Stimulated activated CD4-positive, alpha-beta T cell treated with anti-CD3 and anti-CD28 coated beads, TNF-alpha, amount 100 ng/mL, for 48 hours (primary cell): Measurements from ENCODE around the gene ANKZF1.
"Not testable (repeated sequence)": the region's sequence is repeated elsewhere in the genome, so short reads cannot be mapped to it uniquely, and the experiment has no call there.

Experiments
- DNase-seq, 3 donors: peaks; one replicate each; pipeline ENCODE4 v3.0.0-alpha.2; 2020; ENCODE audit warnings: low read depth in 3 of 3

ANKZF1 gene

DNA sequence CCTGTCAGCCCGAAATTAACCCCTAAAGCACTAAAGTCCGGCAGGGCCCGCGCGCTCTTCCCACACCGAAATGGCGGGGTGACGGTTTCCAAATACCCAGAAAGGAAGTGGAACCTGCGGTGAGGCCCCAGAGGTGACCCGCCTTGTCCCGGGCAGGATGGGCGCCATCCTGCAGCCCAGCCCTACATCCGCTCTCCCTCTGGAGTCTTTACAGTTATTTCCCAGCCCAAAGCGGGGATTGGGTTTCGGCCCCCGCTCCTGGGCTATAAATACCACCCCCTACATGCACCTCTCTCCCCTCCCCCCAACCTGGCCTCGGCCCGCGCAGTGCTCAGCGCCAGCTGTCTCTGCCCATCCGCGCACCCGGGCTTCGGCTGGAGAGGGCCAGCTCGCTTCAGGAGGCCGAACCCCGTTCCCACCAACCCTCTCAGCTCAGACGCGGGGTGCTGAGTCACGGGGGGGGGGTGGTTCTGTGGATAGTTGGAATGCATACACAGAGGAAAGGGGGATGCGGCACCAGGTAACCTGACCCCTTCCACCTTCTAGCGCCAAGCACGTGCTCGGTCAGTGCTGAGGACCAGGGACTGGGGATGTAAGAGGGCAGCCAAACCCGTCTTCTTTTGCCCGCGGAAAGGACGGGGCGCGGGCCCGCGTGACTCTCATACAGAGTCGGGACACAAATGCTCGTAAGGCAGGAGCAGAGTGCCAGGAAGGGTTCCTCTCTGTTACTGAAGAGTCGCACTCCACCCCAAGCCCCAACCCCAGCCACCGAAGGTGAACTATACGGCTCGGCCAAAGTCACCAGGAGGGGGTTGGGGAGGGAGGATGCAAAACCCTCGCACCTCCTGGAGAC lies 23.5 kb downstream of the ANKZF1 start, which contains the start of gene TUBA4B:
TSS of gene TUBA4B (plus strand) at position 344 of the 853 bp plus-strand sequence. CDS start at position 509, 165 bp downstream.
- peak in 1 of 3 donors; percentile 43 for DNase-seq

DNA sequence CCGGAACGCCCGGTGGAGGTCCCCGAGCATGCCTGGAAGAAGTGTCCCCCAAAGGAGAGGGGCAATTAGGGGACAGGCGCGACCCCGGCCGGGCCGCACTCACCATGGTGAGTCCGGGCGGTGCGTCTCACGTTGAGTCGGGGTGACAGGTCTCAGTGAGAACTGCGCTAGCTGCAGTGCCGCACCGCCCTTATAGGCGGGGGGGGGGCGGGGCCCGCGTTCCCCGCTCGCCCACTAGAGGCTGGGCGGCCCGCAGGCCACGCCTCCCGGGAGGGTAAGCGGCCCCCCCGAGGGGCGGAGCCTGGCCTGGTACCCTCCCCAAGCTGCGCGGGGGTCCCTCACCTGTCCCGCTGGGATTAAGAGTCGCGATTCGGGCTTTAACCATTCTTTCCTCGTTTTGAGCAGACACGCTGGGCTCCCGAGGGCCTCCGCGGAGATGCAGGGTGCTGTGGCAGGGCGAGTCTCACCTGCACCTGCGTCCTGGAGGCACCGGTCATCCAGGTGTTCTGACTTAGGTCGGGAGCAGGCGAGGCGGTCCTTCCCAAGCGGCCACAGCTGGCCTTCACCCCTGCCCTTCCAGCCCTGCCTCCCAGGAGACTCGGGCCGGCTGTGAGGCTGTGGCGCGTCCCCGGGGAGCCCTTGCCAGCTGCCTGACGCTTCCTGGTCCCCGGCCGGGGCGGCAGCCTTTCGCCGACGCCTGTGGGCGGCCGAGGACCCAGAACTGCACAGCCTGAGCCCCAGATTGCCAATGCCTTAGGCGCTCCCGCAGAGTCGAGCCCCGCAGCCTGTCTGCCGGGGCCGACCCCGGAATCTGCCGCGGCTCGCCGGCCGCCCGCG lies 24.4 kb downstream of the ANKZF1 start, which contains the start of gene TUBA4A:
TSS of gene TUBA4A (minus strand) at position 166 of the 837 bp plus-strand sequence. CDS start at position 106, 60 bp downstream.
- DNase-seq, result peak; percentile 77 to 87 (median 81)

- no peak for DNase-seq
These were observed 25.1 kb downstream of the ANKZF1 start for GRCh38 chr2:219254590-219255201.

GRCh38 chr2:219258942-219259341 lies 29.3 kb downstream of the ANKZF1 start:
- not testable (repeated sequence) for DNase-seq

DNA sequence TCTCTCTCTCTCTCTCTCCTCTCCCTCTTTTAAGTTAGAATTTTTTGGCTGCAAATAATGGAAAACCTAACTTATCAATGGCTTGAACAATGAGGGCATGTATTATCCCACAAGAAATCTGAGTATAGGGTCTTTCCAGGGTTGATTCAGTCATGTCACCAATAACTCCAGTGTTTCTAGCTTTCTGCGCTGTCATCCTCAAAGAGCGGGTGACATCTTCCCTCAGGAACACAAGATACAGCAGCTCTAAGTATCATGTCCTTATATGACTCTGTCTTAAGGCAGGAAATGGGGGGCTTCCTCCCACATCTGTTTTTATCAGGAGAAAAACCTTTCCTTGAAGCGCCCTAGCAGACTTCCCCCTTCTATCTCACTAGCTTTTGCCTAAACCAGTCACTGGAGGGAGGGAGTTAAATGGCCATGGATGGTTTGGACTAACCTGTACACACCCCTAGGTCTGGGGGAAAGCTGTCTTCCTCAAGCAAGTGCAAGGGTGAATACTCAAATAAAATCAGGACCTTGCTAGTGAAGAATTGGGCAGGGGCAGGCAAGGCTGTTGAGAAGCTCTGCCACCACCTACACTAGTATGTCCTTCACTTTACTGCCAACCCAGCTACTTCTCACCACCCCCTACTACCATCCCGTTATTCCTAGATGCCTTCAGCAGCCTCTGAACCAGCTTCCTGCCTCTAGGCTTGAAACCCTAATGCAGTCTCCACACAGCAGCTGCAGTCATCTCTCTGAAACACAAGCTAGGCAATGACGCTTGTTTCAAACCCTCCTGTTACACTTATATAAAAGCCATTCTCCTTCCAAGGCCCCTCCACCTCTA lies 31.6 kb downstream of the ANKZF1 start:
- no peak for DNase-seq

GRCh38 chr2:219266232-219266631 lies 36.6 kb downstream of the ANKZF1 start:
- no peak for DNase-seq

GRCh38 chr2:219266886-219267285 lies 37.3 kb downstream of the ANKZF1 start:
- DNase-seq, result no peak

- no peak for DNase-seq
These were observed 38.7 kb downstream of the ANKZF1 start for GRCh38 chr2:219268294-219268693.

- DNase-seq, result no peak
These were observed 39.9 kb downstream of the ANKZF1 start for GRCh38 chr2:219269362-219270054.

DNA sequence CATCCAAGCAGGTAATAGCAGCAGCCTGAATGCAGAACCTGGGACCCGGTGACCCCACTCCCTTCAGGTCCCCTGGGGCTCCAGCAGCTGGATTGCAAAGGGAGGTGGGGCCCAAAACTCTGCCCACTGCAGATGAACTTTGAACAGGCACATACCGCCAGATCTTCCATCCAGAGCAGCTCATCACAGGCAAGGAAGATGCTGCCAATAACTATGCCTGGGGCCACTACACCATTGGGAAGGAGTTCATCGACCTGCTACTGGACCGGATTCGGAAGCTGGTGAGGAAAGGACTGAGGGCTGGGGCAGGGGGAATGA lies 40.4 kb downstream of the ANKZF1 start:
- DNase-seq, result no peak

DNA sequence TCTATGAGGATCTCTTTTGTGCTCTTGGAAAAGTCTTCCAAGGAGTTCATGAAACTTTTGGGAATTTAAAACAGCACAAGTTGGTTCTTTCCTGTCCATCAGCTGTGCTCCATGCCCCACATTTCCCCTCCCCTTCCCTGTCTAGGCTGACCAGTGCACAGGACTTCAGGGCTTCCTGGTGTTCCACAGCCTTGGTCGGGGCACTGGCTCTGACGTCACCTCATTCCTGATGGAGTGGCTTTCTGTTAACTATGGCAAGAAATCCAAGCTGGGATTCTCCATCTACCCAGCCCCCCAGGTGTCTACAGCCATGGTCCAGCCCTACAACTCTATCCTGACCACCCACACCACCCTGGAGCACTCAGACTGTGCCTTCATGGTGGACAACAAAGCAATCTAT lies 41.4 kb downstream of the ANKZF1 start:
- DNase-seq, result no peak

- no peak for DNase-seq
These were observed 42.8 kb downstream of the ANKZF1 start for GRCh38 chr2:219272356-219272755.

GRCh38 chr2:219272995-219273394 lies 43.4 kb downstream of the ANKZF1 start:
- no peak for DNase-seq

DNA sequence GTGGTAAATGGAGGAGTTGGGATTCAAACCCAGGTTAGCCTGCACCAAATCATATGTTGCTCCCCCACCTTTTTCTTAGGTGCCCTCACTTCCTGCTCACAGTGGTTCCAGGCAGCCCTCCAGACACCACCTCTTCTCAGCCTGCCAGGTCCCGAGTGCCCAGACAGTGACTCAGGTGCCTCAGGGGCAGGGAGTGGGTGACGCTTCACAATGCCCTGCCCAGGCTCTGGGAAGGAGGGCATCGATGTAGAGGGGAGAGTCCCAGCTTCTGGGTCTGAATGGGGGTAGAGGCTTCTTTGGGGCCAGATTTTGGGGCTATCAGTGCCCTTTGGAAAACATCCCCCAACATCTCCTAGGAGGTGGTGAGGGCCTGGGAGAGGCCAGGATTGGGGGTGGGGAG lies 44.3 kb downstream of the ANKZF1 start:
- DNase-seq, result no peak

DNA sequence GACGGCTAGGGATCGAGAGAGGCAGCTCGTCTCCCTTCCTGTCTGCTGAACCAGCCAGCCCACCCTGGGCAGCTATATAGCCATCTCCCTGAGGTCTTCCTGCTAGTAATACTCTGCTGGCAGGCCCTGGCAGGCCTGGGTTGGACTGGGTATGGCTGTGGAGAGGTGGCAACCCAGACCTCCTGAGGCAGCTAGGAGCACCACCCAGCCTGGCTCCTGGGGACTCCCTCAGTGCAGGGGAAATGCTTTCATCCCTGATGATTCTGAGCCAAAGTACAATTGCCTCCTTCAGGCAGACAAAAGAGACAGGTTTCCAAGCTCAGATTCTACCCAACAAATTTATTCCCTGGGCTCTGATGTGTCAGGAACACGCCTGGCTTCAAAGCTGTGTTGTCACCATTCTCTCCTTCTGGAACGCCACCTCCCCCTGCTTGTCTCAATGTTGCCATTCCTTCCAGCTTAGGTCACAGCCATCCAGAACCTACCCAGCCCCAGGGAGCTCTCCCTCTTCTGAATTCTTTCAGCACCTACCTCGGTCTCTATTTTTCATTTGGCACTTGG lies 44.8 kb downstream of the ANKZF1 start:
- no peak for DNase-seq

GRCh38 chr2:219277703-219278654 lies 48.4 kb downstream of the ANKZF1 start:
- peak; percentile 53 to 65 (median 63) for DNase-seq

DNA sequence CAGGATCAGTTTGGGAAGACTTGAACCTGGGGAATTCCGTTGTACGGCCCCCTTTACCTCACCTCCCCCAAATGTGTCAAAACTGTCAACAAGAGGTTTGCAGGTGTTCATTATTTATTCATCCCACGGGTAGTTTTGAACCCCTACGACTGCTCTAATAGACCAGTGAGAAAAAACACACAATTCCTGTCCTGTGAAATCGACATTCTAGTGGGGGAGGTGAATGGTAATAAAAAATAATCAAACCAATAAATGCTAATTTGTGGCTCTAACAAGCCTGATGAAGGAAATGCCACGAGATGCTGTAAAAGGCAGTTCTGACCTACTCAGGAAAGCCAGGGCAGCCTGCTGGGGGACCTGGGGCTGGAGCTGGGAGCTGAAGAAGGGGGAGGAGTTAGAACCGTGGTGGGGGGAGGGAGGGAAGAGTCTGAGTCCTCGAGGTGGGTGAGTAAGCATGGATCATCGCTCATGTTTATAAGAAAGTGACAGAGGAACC lies 49.1 kb downstream of the ANKZF1 start:
- no peak for DNase-seq

DNA sequence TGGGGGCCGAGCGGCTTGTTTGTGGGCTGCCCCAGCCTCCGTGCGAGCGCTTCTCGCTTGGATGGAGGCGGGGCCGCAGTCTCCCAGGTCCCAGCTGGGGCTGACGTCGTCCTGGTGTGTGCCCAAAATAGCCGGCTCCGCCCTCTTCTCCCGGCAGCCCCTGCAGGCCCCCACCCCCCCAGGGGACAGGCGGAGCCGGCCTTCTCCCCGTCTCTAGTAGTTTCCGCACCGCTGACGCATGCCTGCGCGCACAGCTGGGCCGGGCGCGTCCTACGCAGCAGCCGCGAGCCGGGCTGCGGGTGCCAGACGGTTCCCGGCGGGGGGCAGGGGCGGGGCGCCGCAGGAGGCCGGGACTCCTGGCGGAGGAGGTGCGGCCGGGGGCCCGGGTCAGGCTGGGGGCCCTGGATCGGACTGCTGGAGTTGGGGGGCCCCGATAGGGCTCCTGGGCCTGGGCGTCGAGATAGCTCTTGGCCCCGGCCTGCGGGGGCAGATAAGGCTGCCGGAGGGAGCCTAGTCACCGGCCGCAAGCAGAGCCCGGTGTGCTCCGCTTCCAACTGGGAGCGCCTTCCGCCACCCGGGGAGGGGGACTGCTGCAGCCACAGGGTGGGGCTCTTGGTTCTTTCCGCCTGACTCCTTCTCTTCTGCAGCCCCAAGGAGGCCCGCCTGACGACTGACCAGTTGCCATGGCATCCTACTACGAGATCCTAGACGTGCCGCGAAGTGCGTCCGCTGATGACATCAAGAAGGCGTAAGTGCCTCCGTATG lies 49.7 kb downstream of the ANKZF1 start, which contains the start of gene DNAJB2:
TSS of gene DNAJB2 (plus strand) at position 216 of the 765 bp plus-strand sequence. CDS start at position 684, 468 bp downstream.
- peak; percentile 95 to 99 (median 99) for DNase-seq
